Measurements from ENCODE around the gene AKAP13.
"Not testable (repeated sequence)": the region's sequence is repeated elsewhere in the genome, so short reads cannot be mapped to it uniquely, and the experiment has no call there.

The AKAP13 gene

DNA sequence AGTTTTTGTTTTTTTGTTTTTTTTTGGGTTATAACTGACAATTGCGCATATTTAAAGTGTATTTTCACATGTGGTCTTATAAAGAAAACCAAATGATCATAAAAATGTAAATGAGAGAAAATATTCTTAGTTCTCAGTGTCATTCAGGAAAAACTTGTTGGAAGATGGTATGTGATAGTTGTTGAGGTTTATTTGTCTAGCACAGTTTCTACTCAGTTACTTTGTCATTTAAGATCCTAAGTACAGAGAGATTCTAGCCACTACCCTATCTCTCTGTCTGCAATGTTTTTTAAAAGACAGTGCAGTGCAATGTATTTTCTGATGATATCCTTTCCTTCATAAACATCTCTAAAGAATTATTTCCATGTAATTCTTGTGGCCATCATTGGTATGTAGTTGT lies 46.1 kb downstream of the AKAP13 start:
- Histone ChIP-seq H3K4me3 (ENCODE audit: low read length) (no peak overlapping the region), H3K27ac (ENCODE audit: low read depth, low read length) (no peak overlapping the region), H3K36me3 (ENCODE audit: control insufficient read depth, insufficient read depth, low read length) (no peaks in the 10 kb centered on the region), H3K4me1 (ENCODE audit: control insufficient read depth, insufficient read depth, low read length) (no peaks in the 10 kb centered on the region), H3K27me3 (ENCODE audit: control insufficient read depth, insufficient read depth, low read length) (no peaks in the 10 kb centered on the region), H3K9ac (ENCODE audit: low read length) (no peak overlapping the region)

DNA sequence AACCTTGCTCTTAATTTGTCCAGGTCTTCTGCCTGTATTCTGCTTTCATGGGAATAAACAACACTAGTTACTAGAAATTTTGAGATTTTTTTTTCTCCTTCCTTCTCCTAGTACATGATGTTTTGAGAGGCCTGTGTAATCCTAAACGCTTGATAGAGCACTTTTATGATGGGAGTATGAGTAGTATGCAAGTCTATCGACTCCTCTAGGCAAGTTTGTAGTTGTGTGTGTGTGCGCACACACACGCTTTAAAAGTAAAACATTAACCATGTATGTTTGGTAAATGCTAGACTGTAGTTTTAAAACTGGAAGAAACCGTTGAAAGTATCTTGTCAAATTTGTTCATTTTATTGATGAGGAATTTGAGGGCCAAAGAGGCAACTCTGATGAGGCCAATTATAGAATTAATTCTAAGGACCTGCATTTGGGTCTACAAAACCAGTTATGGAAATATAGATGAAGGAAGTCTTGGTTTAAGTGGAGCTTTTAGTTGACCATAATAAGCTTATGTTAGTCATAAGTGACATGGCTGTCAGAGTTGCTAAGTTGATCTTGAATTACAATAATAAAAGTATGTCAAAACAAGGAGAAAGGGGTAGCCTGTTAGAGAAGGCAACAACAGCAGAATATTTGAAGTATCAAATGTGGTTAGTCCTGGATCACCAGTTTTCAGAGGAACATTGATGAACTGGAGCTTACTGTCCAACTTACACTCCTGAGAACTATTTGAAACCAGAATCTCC lies 47.1 kb downstream of the AKAP13 start:
- Histone ChIP-seq H3K36me3 (ENCODE audit: control insufficient read depth, insufficient read depth, low read length) (no peaks in the 10 kb centered on the region), H3K27ac (ENCODE audit: low read depth, low read length) (no peak overlapping the region), H3K27me3 (ENCODE audit: control insufficient read depth, insufficient read depth, low read length) (no peaks in the 10 kb centered on the region), H3K9ac (ENCODE audit: low read length) (no peak overlapping the region), H3K4me3 (ENCODE audit: low read length) (no peak overlapping the region), H3K4me1 (ENCODE audit: control insufficient read depth, insufficient read depth, low read length) (no peaks in the 10 kb centered on the region)

DNA sequence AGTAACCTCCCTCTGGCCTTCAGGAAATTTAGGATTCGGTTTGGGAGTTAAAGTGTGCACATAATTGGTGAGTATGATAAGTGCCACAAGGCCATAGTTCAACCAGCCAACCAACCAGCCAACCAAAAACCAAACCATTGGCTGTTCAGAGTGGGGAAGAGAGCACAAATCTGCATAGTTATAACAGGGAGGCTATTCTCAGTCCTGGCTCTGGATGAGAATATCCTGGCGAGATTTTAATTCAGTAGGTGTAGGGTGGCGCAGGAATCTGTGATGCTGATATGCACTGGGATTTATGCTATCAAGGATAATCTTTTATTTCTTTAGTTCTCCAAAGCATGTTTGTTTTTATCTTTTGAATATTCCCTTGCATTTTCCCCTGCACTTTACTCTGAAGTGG lies 49.1 kb downstream of the AKAP13 start:
- Histone ChIP-seq H3K4me3 (ENCODE audit: low read length) (no peak overlapping the region), H3K9ac (ENCODE audit: low read length) (no peak overlapping the region), H3K36me3 (ENCODE audit: control insufficient read depth, insufficient read depth, low read length) (no peaks in the 10 kb centered on the region), H3K4me1 (ENCODE audit: control insufficient read depth, insufficient read depth, low read length) (no peaks in the 10 kb centered on the region), H3K27me3 (ENCODE audit: control insufficient read depth, insufficient read depth, low read length) (no peaks in the 10 kb centered on the region), H3K27ac (ENCODE audit: low read depth, low read length) (no peak overlapping the region)

DNA sequence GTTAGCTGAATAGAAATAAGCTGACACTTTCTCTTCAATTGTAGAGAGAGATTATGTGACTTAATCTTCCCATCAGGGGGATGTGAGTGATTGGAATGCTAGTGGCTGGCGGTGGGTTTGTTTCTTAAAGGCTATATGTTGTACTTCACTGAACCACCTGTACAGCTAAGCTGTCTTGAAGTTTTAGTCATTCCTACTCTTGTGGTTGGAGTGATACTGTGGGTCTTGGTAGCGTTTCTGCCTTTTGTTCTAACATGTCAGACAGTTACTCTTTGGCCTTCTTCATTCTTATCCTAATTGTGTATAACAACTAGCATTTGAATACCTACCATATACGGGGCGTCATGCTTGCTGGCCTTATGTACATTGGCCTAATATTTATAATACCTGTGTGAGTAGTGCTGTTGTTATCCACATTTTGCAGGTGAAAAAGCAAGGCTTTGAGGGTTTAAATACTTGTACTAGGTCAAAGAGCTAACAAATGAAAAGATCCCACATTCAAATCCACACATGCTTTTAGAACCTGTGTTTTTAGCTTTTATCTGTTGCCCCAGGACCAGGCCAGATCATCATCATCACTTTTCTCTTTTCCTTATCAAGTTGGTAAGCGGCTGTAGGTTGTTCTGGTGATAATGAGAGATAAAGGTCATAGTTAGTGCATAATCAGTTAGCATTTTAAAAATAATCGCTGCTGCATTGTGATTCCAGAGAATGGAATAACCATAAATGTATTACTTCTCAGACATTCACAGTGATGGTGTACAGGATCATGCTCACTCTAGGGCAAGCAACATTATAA lies 50.2 kb downstream of the AKAP13 start:
- no peak overlapping the region for H3K4me3 ChIP-seq (ENCODE audit: low read length)
- no peaks in the 10 kb centered on the region for H3K4me1 ChIP-seq (ENCODE audit: control insufficient read depth, insufficient read depth, low read length)
- H3K27ac ChIP-seq (ENCODE audit: low read depth, low read length) = no peak overlapping the region
- H3K9ac ChIP-seq (ENCODE audit: low read length) = no peak overlapping the region
- no peaks in the 10 kb centered on the region for H3K27me3 ChIP-seq (ENCODE audit: control insufficient read depth, insufficient read depth, low read length)
- H3K36me3 ChIP-seq (ENCODE audit: control insufficient read depth, insufficient read depth, low read length) = no peaks in the 10 kb centered on the region

DNA sequence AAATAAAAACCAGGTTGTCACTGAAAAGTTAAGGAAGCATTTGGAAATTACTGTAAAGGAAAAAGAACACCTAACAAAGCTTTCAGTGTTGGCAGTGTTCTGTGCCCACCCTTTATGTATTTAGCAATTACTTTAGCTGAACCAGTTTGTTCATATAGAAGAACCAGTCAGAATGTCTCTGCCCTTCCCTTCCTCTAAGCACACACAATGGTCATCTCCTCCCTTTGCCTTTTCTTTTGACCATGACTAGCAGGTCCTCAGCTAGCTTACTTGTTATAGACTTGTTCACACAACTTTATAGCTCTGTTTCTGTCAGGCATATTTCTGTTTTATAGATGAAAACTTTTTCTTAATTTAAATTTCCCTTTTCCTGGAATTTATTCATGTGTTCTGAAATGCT lies 59.6 kb downstream of the AKAP13 start:
- no peaks in the 10 kb centered on the region for H3K27me3 ChIP-seq (ENCODE audit: control insufficient read depth, insufficient read depth, low read length)
- no peak overlapping the region for H3K4me3 ChIP-seq (ENCODE audit: low read length)
- no peaks in the 10 kb centered on the region for H3K4me1 ChIP-seq (ENCODE audit: control insufficient read depth, insufficient read depth, low read length)
- H3K36me3 ChIP-seq (ENCODE audit: control insufficient read depth, insufficient read depth, low read length) = no peaks in the 10 kb centered on the region
- H3K9ac ChIP-seq (ENCODE audit: low read length) = no peak overlapping the region
- no peak overlapping the region for H3K27ac ChIP-seq (ENCODE audit: low read depth, low read length)

DNA sequence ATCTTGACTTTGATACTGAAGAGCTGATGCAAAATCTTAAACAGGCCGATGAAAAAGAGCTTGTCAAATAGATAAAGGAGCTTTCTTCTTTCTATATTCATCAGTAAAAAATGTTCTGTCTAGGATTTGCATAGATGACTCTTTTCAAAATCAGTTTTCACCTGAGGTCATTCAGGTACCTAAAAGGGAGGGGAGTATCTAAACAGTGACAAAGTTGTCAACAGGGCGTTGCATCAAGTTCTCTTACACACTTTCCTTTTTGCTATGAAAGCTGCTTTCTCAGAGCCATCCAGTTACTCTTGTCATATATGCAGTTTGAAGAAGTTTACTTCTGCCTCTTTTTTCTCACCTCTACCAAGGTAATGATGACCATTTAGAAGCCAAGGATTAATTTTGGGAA lies 60.0 kb downstream of the AKAP13 start:
- no peak overlapping the region for H3K27ac ChIP-seq (ENCODE audit: low read depth, low read length)
- H3K36me3 ChIP-seq (ENCODE audit: control insufficient read depth, insufficient read depth, low read length) = no peaks in the 10 kb centered on the region
- no peak overlapping the region for H3K9ac ChIP-seq (ENCODE audit: low read length)
- no peaks in the 10 kb centered on the region for H3K4me1 ChIP-seq (ENCODE audit: control insufficient read depth, insufficient read depth, low read length)
- no peak overlapping the region for H3K4me3 ChIP-seq (ENCODE audit: low read length)
- no peaks in the 10 kb centered on the region for H3K27me3 ChIP-seq (ENCODE audit: control insufficient read depth, insufficient read depth, low read length)

DNA sequence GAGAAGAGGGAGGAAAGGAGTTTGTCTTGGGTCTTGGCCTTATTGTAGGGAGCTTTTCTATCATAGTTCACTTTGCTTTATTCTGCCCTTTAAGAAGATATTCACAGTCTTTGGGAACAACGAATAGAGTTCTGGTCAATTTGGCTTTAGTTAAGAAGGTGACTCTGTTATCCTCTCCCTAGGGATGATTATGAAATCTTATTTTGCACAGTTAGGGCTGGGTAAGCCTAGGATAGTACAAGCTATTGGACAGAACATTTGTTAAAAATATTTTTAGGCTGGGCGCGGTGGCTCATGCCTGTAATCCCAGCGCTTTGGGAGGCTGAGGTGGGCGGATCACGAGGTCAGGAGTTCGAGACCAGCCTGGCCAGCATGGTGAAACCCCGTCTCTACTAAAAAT lies 61.5 kb downstream of the AKAP13 start:
- H3K27ac ChIP-seq (ENCODE audit: low read depth, low read length); H3K9ac ChIP-seq (ENCODE audit: low read length); H3K27me3 ChIP-seq (ENCODE audit: control insufficient read depth, insufficient read depth, low read length); H3K36me3 ChIP-seq (ENCODE audit: control insufficient read depth, insufficient read depth, low read length); H3K4me3 ChIP-seq (ENCODE audit: low read length); H3K4me1 ChIP-seq (ENCODE audit: control insufficient read depth, insufficient read depth, low read length): not testable (repeated sequence)

DNA sequence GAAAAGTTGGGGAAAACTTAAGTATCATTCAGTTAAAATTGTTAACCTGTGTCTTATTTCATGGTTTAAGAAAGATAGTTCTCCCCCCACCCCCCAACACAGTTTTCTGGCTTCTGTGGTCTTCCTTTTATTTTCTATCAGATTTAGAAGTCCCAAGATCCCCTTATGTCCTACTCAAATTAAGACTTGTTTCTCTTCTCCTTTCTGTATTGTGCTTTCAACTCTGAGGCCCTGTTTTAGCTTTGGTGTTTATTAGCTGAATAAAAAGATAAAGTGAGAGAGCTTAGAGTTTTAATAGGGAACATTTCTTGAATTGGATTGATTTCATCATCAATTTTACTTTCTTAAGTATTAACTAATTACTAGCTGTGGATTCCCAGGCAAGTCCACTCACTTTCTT lies 62.6 kb downstream of the AKAP13 start:
- Histone ChIP-seq H3K4me3 (ENCODE audit: low read length) (no peak overlapping the region), H3K36me3 (ENCODE audit: control insufficient read depth, insufficient read depth, low read length) (no peaks in the 10 kb centered on the region), H3K27ac (ENCODE audit: low read depth, low read length) (no peak overlapping the region), H3K27me3 (ENCODE audit: control insufficient read depth, insufficient read depth, low read length) (no peaks in the 10 kb centered on the region), H3K9ac (ENCODE audit: low read length) (no peak overlapping the region), H3K4me1 (ENCODE audit: control insufficient read depth, insufficient read depth, low read length) (no peaks in the 10 kb centered on the region)

DNA sequence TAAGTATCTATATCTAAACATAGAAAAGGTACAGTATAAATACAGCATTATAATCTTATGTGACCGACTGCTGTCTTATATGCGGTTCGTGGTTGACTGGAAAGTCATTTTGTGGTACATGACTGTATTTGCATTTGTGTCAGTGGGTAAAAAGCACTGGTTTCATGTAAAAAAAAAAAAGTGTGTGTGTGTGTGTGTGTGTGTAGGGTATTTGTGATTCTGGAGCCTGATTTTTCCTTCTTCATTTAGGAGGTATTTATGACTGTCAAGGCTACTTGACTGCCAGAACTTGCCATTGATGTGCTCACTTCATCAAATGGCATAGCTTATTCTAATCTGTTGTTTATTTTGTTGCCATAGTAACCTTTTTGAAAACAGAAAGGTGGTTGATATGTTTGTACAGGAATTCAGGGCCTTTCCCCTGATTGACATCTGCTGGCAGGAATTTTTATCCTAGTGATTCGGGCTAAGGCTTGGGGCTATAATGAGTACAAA lies 63.2 kb downstream of the AKAP13 start:
- no peaks in the 10 kb centered on the region for H3K36me3 ChIP-seq (ENCODE audit: control insufficient read depth, insufficient read depth, low read length)
- no peak overlapping the region for H3K27ac ChIP-seq (ENCODE audit: low read depth, low read length)
- no peak overlapping the region for H3K9ac ChIP-seq (ENCODE audit: low read length)
- no peak overlapping the region for H3K4me3 ChIP-seq (ENCODE audit: low read length)
- H3K27me3 ChIP-seq (ENCODE audit: control insufficient read depth, insufficient read depth, low read length) = no peaks in the 10 kb centered on the region
- H3K4me1 ChIP-seq (ENCODE audit: control insufficient read depth, insufficient read depth, low read length) = no peaks in the 10 kb centered on the region

DNA sequence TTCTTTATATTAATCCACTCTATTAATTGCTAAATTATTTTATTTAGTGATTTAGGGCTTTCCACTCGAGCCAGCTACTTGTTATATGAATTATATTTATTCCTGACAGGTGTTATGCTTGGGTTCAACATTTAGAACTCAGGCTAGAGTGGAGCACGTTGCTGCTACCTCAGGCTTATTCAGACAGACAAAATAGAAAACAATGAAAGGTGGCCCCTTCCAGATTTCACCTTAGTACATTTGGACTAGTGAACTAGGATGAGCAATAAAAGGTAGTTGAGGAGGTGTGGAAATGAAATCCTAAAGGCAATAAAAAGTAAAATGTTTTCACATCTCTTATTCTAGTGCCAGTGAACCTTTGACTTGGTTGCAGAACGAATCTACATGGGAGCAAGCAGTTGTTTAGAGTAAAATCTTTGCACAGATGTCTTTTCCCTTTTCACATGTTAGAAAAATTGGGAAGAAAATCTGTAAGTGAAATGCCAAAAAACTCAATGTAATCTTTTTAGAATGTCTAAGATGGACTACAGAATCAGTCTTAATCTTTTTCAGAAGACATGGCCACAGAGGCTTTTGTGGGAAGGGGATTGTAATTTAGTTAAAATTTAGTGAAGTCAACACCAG lies 63.8 kb downstream of the AKAP13 start:
- Histone ChIP-seq H3K9ac (ENCODE audit: low read length) (no peak overlapping the region), H3K27me3 (ENCODE audit: control insufficient read depth, insufficient read depth, low read length) (no peaks in the 10 kb centered on the region), H3K36me3 (ENCODE audit: control insufficient read depth, insufficient read depth, low read length) (no peaks in the 10 kb centered on the region), H3K4me3 (ENCODE audit: low read length) (no peak overlapping the region), H3K27ac (ENCODE audit: low read depth, low read length) (no peak overlapping the region), H3K4me1 (ENCODE audit: control insufficient read depth, insufficient read depth, low read length) (no peaks in the 10 kb centered on the region)

DNA sequence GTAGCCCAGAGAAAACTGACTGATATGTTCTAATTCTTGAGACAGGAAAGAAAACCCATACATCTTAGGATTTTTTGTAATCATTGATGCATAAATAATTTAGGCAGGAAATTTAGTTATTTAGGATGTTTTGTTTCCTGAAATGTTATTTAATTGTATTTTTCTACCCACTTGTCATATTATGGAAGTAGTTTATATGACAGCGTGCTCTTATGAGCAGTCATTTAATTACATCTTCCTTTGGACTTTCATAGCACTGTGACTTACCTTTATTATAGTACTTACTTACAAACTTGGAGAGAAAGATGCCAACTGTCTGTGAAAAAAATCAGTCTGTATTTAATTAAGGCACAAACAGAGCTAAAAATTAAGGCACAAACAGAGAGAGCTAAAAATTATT lies 65.0 kb downstream of the AKAP13 start:
- H3K4me1 ChIP-seq (ENCODE audit: control insufficient read depth, insufficient read depth, low read length) = no peaks in the 10 kb centered on the region
- no peak overlapping the region for H3K27ac ChIP-seq (ENCODE audit: low read depth, low read length)
- H3K4me3 ChIP-seq (ENCODE audit: low read length) = no peak overlapping the region
- H3K27me3 ChIP-seq (ENCODE audit: control insufficient read depth, insufficient read depth, low read length) = no peaks in the 10 kb centered on the region
- no peak overlapping the region for H3K9ac ChIP-seq (ENCODE audit: low read length)
- H3K36me3 ChIP-seq (ENCODE audit: control insufficient read depth, insufficient read depth, low read length) = no peaks in the 10 kb centered on the region

DNA sequence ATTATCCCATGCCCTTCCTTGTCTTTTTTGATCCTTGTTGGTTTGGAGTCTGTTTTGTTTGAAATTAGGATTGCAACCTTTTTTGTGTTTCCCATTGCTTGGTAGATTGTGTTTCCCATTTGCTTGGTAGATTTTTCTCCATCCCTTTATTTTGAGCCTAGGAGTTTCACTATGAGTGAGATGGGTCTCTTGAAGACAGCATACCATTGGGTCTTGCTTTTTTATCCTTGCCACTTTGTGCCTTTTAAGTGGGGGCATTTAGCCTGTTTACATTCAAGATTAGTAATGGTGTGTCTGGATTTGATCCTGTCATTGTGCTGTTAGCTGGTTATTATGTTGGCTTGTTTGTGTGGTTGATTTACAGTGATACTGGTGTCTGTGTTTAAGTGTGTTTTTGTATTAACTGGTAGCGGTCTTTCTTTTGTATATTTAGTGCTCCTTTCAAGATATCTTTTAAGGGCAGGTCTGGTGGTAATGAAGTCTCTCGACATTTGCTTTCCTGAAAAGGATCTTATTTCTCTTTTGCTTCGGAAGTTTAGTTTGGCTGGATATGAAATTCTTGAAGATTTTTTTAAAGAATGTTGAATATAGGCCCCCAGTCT lies 70.8 kb downstream of the AKAP13 start:
- Histone ChIP-seq H3K27ac (ENCODE audit: low read depth, low read length) (no peak overlapping the region), H3K27me3 (ENCODE audit: control insufficient read depth, insufficient read depth, low read length) (no peaks in the 10 kb centered on the region), H3K9ac (ENCODE audit: low read length) (no peak overlapping the region), H3K4me3 (ENCODE audit: low read length) (no peak overlapping the region), H3K4me1 (ENCODE audit: control insufficient read depth, insufficient read depth, low read length) (no peaks in the 10 kb centered on the region), H3K36me3 (ENCODE audit: control insufficient read depth, insufficient read depth, low read length) (no peaks in the 10 kb centered on the region)

Data from rectal smooth muscle tissue (tissue), 1 donor.